ENCODE measurements around the gene COL4A1.

Gene COL4A1

GRCh38 chr13:110319774-110320509 lies 13.0 kb upstream of the COL4A1 start:
- H4K20me1 ChIP-seq (ENCODE audit: insufficient read depth, low read length) = no peaks in the 10 kb centered on the region
- TF ChIP-seq, protein P1, sequence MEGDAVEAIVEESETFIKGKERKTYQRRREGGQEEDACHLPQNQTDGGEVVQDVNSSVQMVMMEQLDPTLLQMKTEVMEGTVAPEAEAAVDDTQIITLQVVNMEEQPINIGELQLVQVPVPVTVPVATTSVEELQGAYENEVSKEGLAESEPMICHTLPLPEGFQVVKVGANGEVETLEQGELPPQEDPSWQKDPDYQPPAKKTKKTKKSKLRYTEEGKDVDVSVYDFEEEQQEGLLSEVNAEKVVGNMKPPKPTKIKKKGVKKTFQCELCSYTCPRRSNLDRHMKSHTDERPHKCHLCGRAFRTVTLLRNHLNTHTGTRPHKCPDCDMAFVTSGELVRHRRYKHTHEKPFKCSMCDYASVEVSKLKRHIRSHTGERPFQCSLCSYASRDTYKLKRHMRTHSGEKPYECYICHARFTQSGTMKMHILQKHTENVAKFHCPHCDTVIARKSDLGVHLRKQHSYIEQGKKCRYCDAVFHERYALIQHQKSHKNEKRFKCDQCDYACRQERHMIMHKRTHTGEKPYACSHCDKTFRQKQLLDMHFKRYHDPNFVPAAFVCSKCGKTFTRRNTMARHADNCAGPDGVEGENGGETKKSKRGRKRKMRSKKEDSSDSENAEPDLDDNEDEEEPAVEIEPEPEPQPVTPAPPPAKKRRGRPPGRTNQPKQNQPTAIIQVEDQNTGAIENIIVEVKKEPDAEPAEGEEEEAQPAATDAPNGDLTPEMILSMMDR (IDR thresholded peaks at IDR 0.05; ENCODE audit: low read length) = no peak
- no peak for TF ChIP-seq EZH2 (IDR thresholded peaks at IDR 0.05; ENCODE audit: borderline replicate concordance, low read length)
- no peaks in the 10 kb centered on the region for H3K36me3 ChIP-seq (ENCODE audit: insufficient read depth, low read length)
- H3K9me2 ChIP-seq (ENCODE audit: low read depth, low read length) = no peaks in the 10 kb centered on the region
- no peak overlapping the region for H3K9ac ChIP-seq (ENCODE audit: low read length)
- no peaks in the 10 kb centered on the region for H3K9me3 ChIP-seq (ENCODE audit: low read length)
- no peaks in the 10 kb centered on the region for H3K4me1 ChIP-seq (ENCODE audit: insufficient read depth, low read length, severe bottlenecking)
- no peak overlapping the region for H2AFZ ChIP-seq (ENCODE audit: low read length)
- H3K27me3 ChIP-seq (ENCODE audit: insufficient read depth, low read length) = peaks cover 14% of the 10 kb centered on the region
- H3K4me2 ChIP-seq (ENCODE audit: low read length) = no peak overlapping the region
- no peak overlapping the region for H3K4me3 ChIP-seq (ENCODE audit: low read depth, low read length, poor library complexity, severe bottlenecking)
- H3K27ac ChIP-seq (ENCODE audit: low read depth, low read length, poor library complexity, severe bottlenecking) = no peak overlapping the region
- no peaks in the 10 kb centered on the region for H3F3A ChIP-seq (ENCODE audit: insufficient read depth, low read length)
- H3K79me2 ChIP-seq (ENCODE audit: insufficient read depth, low read length) = no peaks in the 10 kb centered on the region

DNA sequence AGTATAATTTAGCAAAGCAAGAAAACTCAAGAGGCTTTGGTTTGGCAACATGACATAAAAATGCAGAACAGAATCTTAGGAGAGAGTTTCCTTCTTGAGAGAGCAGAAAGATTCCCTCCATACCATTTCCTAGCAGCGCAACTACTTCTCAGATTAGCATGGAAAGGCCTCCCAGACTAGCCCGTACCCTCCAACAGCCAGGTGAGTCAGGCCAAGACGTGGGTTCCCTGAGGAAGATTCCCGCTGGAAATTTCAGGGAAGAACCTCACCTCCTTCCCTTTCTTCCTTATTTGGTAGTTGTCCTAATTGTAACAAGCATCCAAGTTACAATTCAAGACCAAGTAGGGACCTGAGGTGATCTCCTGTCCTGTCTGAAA lies 12.4 kb upstream of the COL4A1 start:
- TF ChIP-seq, protein P1 (IDR thresholded peaks at IDR 0.05; ENCODE audit: low read length) = no peak
- TF ChIP-seq EZH2 (IDR thresholded peaks at IDR 0.05; ENCODE audit: borderline replicate concordance, low read length) = no peak
- no peaks in the 10 kb centered on the region for H3K79me2 ChIP-seq (ENCODE audit: insufficient read depth, low read length)
- peaks cover 14% of the 10 kb centered on the region for H3K27me3 ChIP-seq (ENCODE audit: insufficient read depth, low read length)
- H3K4me3 ChIP-seq (ENCODE audit: low read depth, low read length, poor library complexity, severe bottlenecking) = no peak overlapping the region
- H3K27ac ChIP-seq (ENCODE audit: low read depth, low read length, poor library complexity, severe bottlenecking) = no peak overlapping the region
- H4K20me1 ChIP-seq (ENCODE audit: insufficient read depth, low read length) = no peaks in the 10 kb centered on the region
- H3K9ac ChIP-seq (ENCODE audit: low read length) = no peak overlapping the region
- H3K9me3 ChIP-seq (ENCODE audit: low read length) = no peaks in the 10 kb centered on the region
- no peaks in the 10 kb centered on the region for H3K36me3 ChIP-seq (ENCODE audit: insufficient read depth, low read length)
- no peaks in the 10 kb centered on the region for H3K4me1 ChIP-seq (ENCODE audit: insufficient read depth, low read length, severe bottlenecking)
- H2AFZ ChIP-seq (ENCODE audit: low read length) = no peak overlapping the region
- no peaks in the 10 kb centered on the region for H3K9me2 ChIP-seq (ENCODE audit: low read depth, low read length)
- no peaks in the 10 kb centered on the region for H3F3A ChIP-seq (ENCODE audit: insufficient read depth, low read length)
- no peak overlapping the region for H3K4me2 ChIP-seq (ENCODE audit: low read length)

- H3K4me3 ChIP-seq (ENCODE audit: low read depth, low read length, poor library complexity, severe bottlenecking) = no peak overlapping the region
- H4K20me1 ChIP-seq (ENCODE audit: insufficient read depth, low read length) = no peaks in the 10 kb centered on the region
- no peaks in the 10 kb centered on the region for H3K4me1 ChIP-seq (ENCODE audit: insufficient read depth, low read length, severe bottlenecking)
- no peak overlapping the region for H3K9ac ChIP-seq (ENCODE audit: low read length)
- H3K79me2 ChIP-seq (ENCODE audit: insufficient read depth, low read length) = no peaks in the 10 kb centered on the region
- no peaks in the 10 kb centered on the region for H3K9me2 ChIP-seq (ENCODE audit: low read depth, low read length)
- no peaks in the 10 kb centered on the region for H3K9me3 ChIP-seq (ENCODE audit: low read length)
- no peak overlapping the region for H2AFZ ChIP-seq (ENCODE audit: low read length)
- TF ChIP-seq, protein P1 (IDR thresholded peaks at IDR 0.05; ENCODE audit: low read length) = no peak
- TF ChIP-seq EZH2 (IDR thresholded peaks at IDR 0.05; ENCODE audit: borderline replicate concordance, low read length) = no peak
- H3K4me2 ChIP-seq (ENCODE audit: low read length) = no peak overlapping the region
- H3F3A ChIP-seq (ENCODE audit: insufficient read depth, low read length) = no peaks in the 10 kb centered on the region
- peaks cover 14% of the 10 kb centered on the region for H3K27me3 ChIP-seq (ENCODE audit: insufficient read depth, low read length)
- no peak overlapping the region for H3K27ac ChIP-seq (ENCODE audit: low read depth, low read length, poor library complexity, severe bottlenecking)
- no peaks in the 10 kb centered on the region for H3K36me3 ChIP-seq (ENCODE audit: insufficient read depth, low read length)
Measured at GRCh38 chr13:110318920-110319319, 12.0 kb upstream of the COL4A1 start.

Data from OCI-LY1 (cell line).